ENCODE data around the gene TSPAN33.
"Not testable (repeated sequence)": the region's sequence is repeated elsewhere in the genome, so short reads cannot be mapped to it uniquely, and the experiment has no call there.

TSPAN33 gene

GRCh38 chr7:129170441-129171021 is 26.0 kb downstream of the TSPAN33 start:
- DNase-seq (ENCODE audit: low read depth in 2 of 2) = no peak

- not testable (repeated sequence) for DNase-seq (ENCODE audit: low read depth in 2 of 2)
Measured at GRCh38 chr7:129173861-129174260, 29.4 kb downstream of the TSPAN33 start.

GRCh38 chr7:129176916-129177710 is 32.6 kb downstream of the TSPAN33 start:
- no peak for DNase-seq (ENCODE audit: low read depth in 2 of 2)

- no peak for DNase-seq (ENCODE audit: low read depth in 2 of 2)
Measured at GRCh38 chr7:129184981-129185670, 40.6 kb downstream of the TSPAN33 start.

GRCh38 chr7:129186749-129187260 is 42.3 kb downstream of the TSPAN33 start:
- no peak for DNase-seq (ENCODE audit: low read depth in 2 of 2)

GRCh38 chr7:129187681-129188371 is 43.3 kb downstream of the TSPAN33 start:
- DNase-seq (ENCODE audit: low read depth in 2 of 2) = no peak

- no peak for DNase-seq (ENCODE audit: low read depth in 2 of 2)
Measured at GRCh38 chr7:129188372-129188891, 43.9 kb downstream of the TSPAN33 start, which contains the start of gene SMO. SMO (plus strand) TSS chr7:129188633; CDS start chr7:129189152, 519 bp downstream.

GRCh38 chr7:129188892-129189660 is 44.6 kb downstream of the TSPAN33 start:
- no peak for DNase-seq (ENCODE audit: low read depth in 2 of 2)

GRCh38 chr7:129189661-129190310 is 45.3 kb downstream of the TSPAN33 start:
- DNase-seq (ENCODE audit: low read depth in 2 of 2) = no peak

- no peak for DNase-seq (ENCODE audit: low read depth in 2 of 2)
Measured at GRCh38 chr7:129191272-129191671, 46.8 kb downstream of the TSPAN33 start.

GRCh38 chr7:129193892-129194291 is 49.4 kb downstream of the TSPAN33 start:
- DNase-seq (ENCODE audit: low read depth in 2 of 2) = no peak

- DNase-seq (ENCODE audit: low read depth in 2 of 2) = no peak
Measured at GRCh38 chr7:129197771-129198170, 53.3 kb downstream of the TSPAN33 start.

- no peak for DNase-seq (ENCODE audit: low read depth in 2 of 2)
Measured at GRCh38 chr7:129199406-129199805, 54.9 kb downstream of the TSPAN33 start.

- no peak for DNase-seq (ENCODE audit: low read depth in 2 of 2)
Measured at GRCh38 chr7:129202058-129202777, 57.7 kb downstream of the TSPAN33 start.

- no peak for DNase-seq (ENCODE audit: low read depth in 2 of 2)
Measured at GRCh38 chr7:129203050-129203741, 58.7 kb downstream of the TSPAN33 start.

GRCh38 chr7:129205126-129205818 is 60.8 kb downstream of the TSPAN33 start:
- DNase-seq (ENCODE audit: low read depth in 2 of 2) = no peak

- DNase-seq (ENCODE audit: low read depth in 2 of 2) = no peak
Measured at GRCh38 chr7:129205987-129206785, 61.7 kb downstream of the TSPAN33 start.

GRCh38 chr7:129208667-129209066 is 64.2 kb downstream of the TSPAN33 start:
- DNase-seq (ENCODE audit: low read depth in 2 of 2) = no peak

Measured in stimulated activated CD4-positive, alpha-beta T cell treated with anti-CD3 and anti-CD28 coated beads, Interleukin-4, amount 100 ng/mL, for 48 hours (primary cell).